Stimulated activated CD8-positive, alpha-beta memory T cell treated with anti-CD3 and anti-CD28 coated beads, Interleukin-12 subunit alpha, Interleukin-12 subunit beta, amount 100 ng/mL, for 1 hour (primary cell): ENCODE measurements around the gene PKD2L2.
"Not testable (repeated sequence)": the region's sequence is repeated elsewhere in the genome, so short reads cannot be mapped to it uniquely, and the experiment has no call there.

Source experiments
- DNase-seq: peaks from one replicate; pipeline ENCODE4 v3.0.0-alpha.2; 2020; ENCODE audit warnings: low read depth

The PKD2L2 gene

GRCh38 chr5:137957948-137958347 is 68.7 kb downstream of the PKD2L2 start:
- no peak for DNase-seq

- no peak for DNase-seq
These were observed 70.2 kb downstream of the PKD2L2 start for GRCh38 chr5:137959488-137959887.

- no peak for DNase-seq
These were observed 70.9 kb downstream of the PKD2L2 start for GRCh38 chr5:137960141-137960540.

- DNase-seq, result no peak
These were observed 71.6 kb downstream of the PKD2L2 start for GRCh38 chr5:137960819-137961218.

- DNase-seq, result not testable (repeated sequence)
These were observed 81.1 kb downstream of the PKD2L2 start for GRCh38 chr5:137970384-137970783.

GRCh38 chr5:137975208-137975607 is 86.0 kb downstream of the PKD2L2 start:
- no peak for DNase-seq

- DNase-seq, result no peak
These were observed 100.2 kb downstream of the PKD2L2 start for GRCh38 chr5:137989419-137989818.
